ENCODE data around the gene LSM12.

LSM12 gene

GRCh38 chr17:44076716-44077594 lies 10.5 kb upstream of the LSM12 start:
- no peak overlapping the region for H3K4me3 ChIP-seq (ENCODE audit: low read length)
- H3K36me3 ChIP-seq (ENCODE audit: insufficient read depth, low read length), result peaks cover 61% of the 10 kb centered on the region
- H3K9me3 ChIP-seq (ENCODE audit: low read length), result no peaks in the 10 kb centered on the region
- peaks cover 14% of the 10 kb centered on the region for H3K4me1 ChIP-seq (ENCODE audit: insufficient read depth, low read length)
- H3K27me3 ChIP-seq (ENCODE audit: insufficient read depth, low read length), result no peaks in the 10 kb centered on the region
- no peak overlapping the region for H2AFZ ChIP-seq (ENCODE audit: low read depth, low read length)

- no peak overlapping the region for H2AFZ ChIP-seq (ENCODE audit: low read depth, low read length)
- H3K27me3 ChIP-seq (ENCODE audit: insufficient read depth, low read length), result no peaks in the 10 kb centered on the region
- H3K9me3 ChIP-seq (ENCODE audit: low read length), result no peaks in the 10 kb centered on the region
- H3K4me1 ChIP-seq (ENCODE audit: insufficient read depth, low read length), result peaks cover 15% of the 10 kb centered on the region
- H3K4me3 ChIP-seq (ENCODE audit: low read length), result no peak overlapping the region
- H3K36me3 ChIP-seq (ENCODE audit: insufficient read depth, low read length), result peaks cover 57% of the 10 kb centered on the region
Measured at GRCh38 chr17:44075598-44076293, 9.3 kb upstream of the LSM12 start.

- H2AFZ ChIP-seq (ENCODE audit: low read depth, low read length), result no peak overlapping the region
- H3K4me3 ChIP-seq (ENCODE audit: low read length), result no peak overlapping the region
- peaks cover 54% of the 10 kb centered on the region for H3K36me3 ChIP-seq (ENCODE audit: insufficient read depth, low read length)
- H3K9me3 ChIP-seq (ENCODE audit: low read length), result no peaks in the 10 kb centered on the region
- H3K27me3 ChIP-seq (ENCODE audit: insufficient read depth, low read length), result no peaks in the 10 kb centered on the region
- H3K4me1 ChIP-seq (ENCODE audit: insufficient read depth, low read length), result peaks cover 9% of the 10 kb centered on the region
Measured at GRCh38 chr17:44074911-44075285, 8.4 kb upstream of the LSM12 start.

GRCh38 chr17:44074231-44074910 lies 7.9 kb upstream of the LSM12 start:
- no peaks in the 10 kb centered on the region for H3K9me3 ChIP-seq (ENCODE audit: low read length)
- H2AFZ ChIP-seq (ENCODE audit: low read depth, low read length), result no peak overlapping the region
- H3K4me3 ChIP-seq (ENCODE audit: low read length), result no peak overlapping the region
- H3K36me3 ChIP-seq (ENCODE audit: insufficient read depth, low read length), result peaks cover 51% of the 10 kb centered on the region
- H3K4me1 ChIP-seq (ENCODE audit: insufficient read depth, low read length), result peaks cover 10% of the 10 kb centered on the region
- H3K27me3 ChIP-seq (ENCODE audit: insufficient read depth, low read length), result no peaks in the 10 kb centered on the region

- H3K4me3 ChIP-seq (ENCODE audit: low read length), result peak overlapping the region; percentile 67
- H3K9me3 ChIP-seq (ENCODE audit: low read length), result no peaks in the 10 kb centered on the region
- H3K4me1 ChIP-seq (ENCODE audit: insufficient read depth, low read length), result peaks cover 10% of the 10 kb centered on the region
- peaks cover 33% of the 10 kb centered on the region for H3K36me3 ChIP-seq (ENCODE audit: insufficient read depth, low read length)
- no peak overlapping the region for H2AFZ ChIP-seq (ENCODE audit: low read depth, low read length)
- no peaks in the 10 kb centered on the region for H3K27me3 ChIP-seq (ENCODE audit: insufficient read depth, low read length)
Measured at GRCh38 chr17:44071772-44072171, 5.3 kb upstream of the LSM12 start.

- Histone ChIP-seq H2AFZ (ENCODE audit: low read depth, low read length) (no peak overlapping the region), H3K4me3 (ENCODE audit: low read length) (peak overlapping the region; percentile 67), H3K27me3 (ENCODE audit: insufficient read depth, low read length) (no peaks in the 10 kb centered on the region), H3K36me3 (ENCODE audit: insufficient read depth, low read length) (peaks cover 27% of the 10 kb centered on the region), H3K4me1 (ENCODE audit: insufficient read depth, low read length) (peaks cover 10% of the 10 kb centered on the region), H3K9me3 (ENCODE audit: low read length) (no peaks in the 10 kb centered on the region)
Measured at GRCh38 chr17:44071198-44071520, 4.7 kb upstream of the LSM12 start.

- no peaks in the 10 kb centered on the region for H3K27me3 ChIP-seq (ENCODE audit: insufficient read depth, low read length)
- H3K4me3 ChIP-seq (ENCODE audit: low read length), result peak within 1 kb of the TSS; percentile 67
- H2AFZ ChIP-seq (ENCODE audit: low read depth, low read length), result no peak within 1 kb of the TSS
- H3K36me3 ChIP-seq (ENCODE audit: insufficient read depth, low read length), result peaks cover 22% of the 10 kb centered on the region
- no peaks in the 10 kb centered on the region for H3K9me3 ChIP-seq (ENCODE audit: low read length)
- peaks cover 10% of the 10 kb centered on the region for H3K4me1 ChIP-seq (ENCODE audit: insufficient read depth, low read length)
Measured at GRCh38 chr17:44070455-44071197, 4.2 kb upstream of the LSM12 start, which contains the start of gene G6PC3. Gene G6PC3, plus strand, starts transcription at chr17:44070735. Its CDS starts 231 bp downstream, at chr17:44070966.

- peaks cover 15% of the 10 kb centered on the region for H3K36me3 ChIP-seq (ENCODE audit: insufficient read depth, low read length)
- H3K9me3 ChIP-seq (ENCODE audit: low read length), result no peaks in the 10 kb centered on the region
- H3K4me3 ChIP-seq (ENCODE audit: low read length), result peak overlapping the region; percentile 67
- H3K4me1 ChIP-seq (ENCODE audit: insufficient read depth, low read length), result peaks cover 14% of the 10 kb centered on the region
- H3K27me3 ChIP-seq (ENCODE audit: insufficient read depth, low read length), result no peaks in the 10 kb centered on the region
- no peak overlapping the region for H2AFZ ChIP-seq (ENCODE audit: low read depth, low read length)
Measured at GRCh38 chr17:44069974-44070454, 3.5 kb upstream of the LSM12 start.

- H3K4me3 ChIP-seq (ENCODE audit: low read length), result no peak overlapping the region
- H3K4me1 ChIP-seq (ENCODE audit: insufficient read depth, low read length), result peaks cover 14% of the 10 kb centered on the region
- peaks cover 16% of the 10 kb centered on the region for H3K36me3 ChIP-seq (ENCODE audit: insufficient read depth, low read length)
- H3K27me3 ChIP-seq (ENCODE audit: insufficient read depth, low read length), result no peaks in the 10 kb centered on the region
- no peak overlapping the region for H2AFZ ChIP-seq (ENCODE audit: low read depth, low read length)
- H3K9me3 ChIP-seq (ENCODE audit: low read length), result no peaks in the 10 kb centered on the region
Measured at GRCh38 chr17:44067545-44067940, 1.1 kb upstream of the LSM12 start.

GRCh38 chr17:44065668-44066203 lies 735 bp downstream of the LSM12 start:
- Histone ChIP-seq H3K36me3 (ENCODE audit: insufficient read depth, low read length) (peaks cover 27% of the 10 kb centered on the region), H2AFZ (ENCODE audit: low read depth, low read length) (peak overlapping the region; percentile 38), H3K4me1 (ENCODE audit: insufficient read depth, low read length) (peaks cover 8% of the 10 kb centered on the region), H3K4me3 (ENCODE audit: low read length) (peak overlapping the region; percentile 81), H3K27me3 (ENCODE audit: insufficient read depth, low read length) (no peaks in the 10 kb centered on the region), H3K9me3 (ENCODE audit: low read length) (no peaks in the 10 kb centered on the region)

GRCh38 chr17:44063704-44064639 lies 2.5 kb downstream of the LSM12 start:
- H3K4me3 ChIP-seq (ENCODE audit: low read length), result no peak overlapping the region
- H3K36me3 ChIP-seq (ENCODE audit: insufficient read depth, low read length), result peaks cover 41% of the 10 kb centered on the region
- no peaks in the 10 kb centered on the region for H3K27me3 ChIP-seq (ENCODE audit: insufficient read depth, low read length)
- H3K4me1 ChIP-seq (ENCODE audit: insufficient read depth, low read length), result peaks cover 4% of the 10 kb centered on the region
- no peak overlapping the region for H2AFZ ChIP-seq (ENCODE audit: low read depth, low read length)
- no peaks in the 10 kb centered on the region for H3K9me3 ChIP-seq (ENCODE audit: low read length)

All from neuron (in vitro differentiated cells).